GM12878 (cell line): ENCODE results near the gene ACACB. TPM values are rescaled to one million over a fixed set of nuclear protein-coding genes. Genes with fewer than 3 reads are reported as not detected.

Experiments used
- ATAC-seq: fragments of 200-7000 bp; cut with Tn5 transposase; 3 replicates; pipeline ENCODE4 v1.9.1; 2020; ENCODE audit warnings: mild to moderate bottlenecking, moderate library complexity
- BruUV-seq: library from RNA; stranded (reverse); fragments of 400-500 nt; replicated peaks from 2 replicates; lab custom pipeline; 2021; lab: Mats Ljungman, UMichigan
- CTCF ChIA-PET: fragments of 300-600 bp; sonication (Branson Sonifier 250); formaldehyde crosslinking; extraction: SDS; loops from one replicate; lab custom pipeline; 2021; ENCODE audit warnings: inconsistent platforms; lab: Yijun Ruan, JAX
- POLR2A ChIA-PET: fragments of 350-600 bp; formaldehyde crosslinking; extraction: SDS; loops from one replicate; lab custom pipeline; 2021; ENCODE audit warnings: inconsistent platforms; lab: Charles Lee
- RAD21 ChIA-PET: fragments of 300-600 bp; sonication (Branson Sonifier 250); formaldehyde crosslinking; loops from one replicate; lab custom pipeline; 2023; ENCODE audit warnings: antibody characterized with exemption; ENCODE audit not compliant: unreplicated experiment; lab: Charles Lee
- SMC1A ChIA-PET: fragments of 300-600 bp; sonication (Branson Sonifier 250); formaldehyde crosslinking; loops from one replicate; lab custom pipeline; 2023; ENCODE audit not compliant: unreplicated experiment, uncharacterized antibody; lab: Charles Lee
- DNase-seq: peaks from one replicate; pipeline ENCODE4 v3.0.0-alpha.2; 2011; ENCODE audit warnings: low read depth, low spot score
- FAIRE-seq: peaks from 3 replicates; lab custom pipeline; 2011; peaks lifted over from hg19 to GRCh38; lab: Jason Lieb, UNC
- H2AFZ ChIP-seq: 2 replicates; pipeline ENCODE4 v1.6.0; 2011; ENCODE audit warnings: low read depth, low read length, control low read depth; ENCODE audit not compliant: control insufficient read depth
- H3K27ac ChIP-seq: 2 replicates; pipeline ENCODE4 v1.5.1; 2011; ENCODE audit warnings: control low read depth; ENCODE audit not compliant: control insufficient read depth, insufficient read depth
- H3K27me3 ChIP-seq, 2 experiments: replicated peaks in 1 of 2; 2 replicates each; pipeline versions ENCODE4 v1.6.0 to v1.6.1; 2011; ENCODE audit warnings: low read length in 1 of 2; ENCODE audit not compliant: control insufficient read depth in 2 of 2, insufficient read depth in 2 of 2
- H3K36me3 ChIP-seq, 2 experiments: 2 replicates each; pipeline ENCODE4 v1.5.1; 2011; ENCODE audit warnings: low read length in 1 of 2; ENCODE audit not compliant: control insufficient read depth in 2 of 2, insufficient read depth in 2 of 2
- H3K4me1 ChIP-seq: 2 replicates; pipeline ENCODE4 v1.6.1; 2011; ENCODE audit warnings: mild to moderate bottlenecking, low read length, moderate library complexity, mixed read lengths; ENCODE audit not compliant: control insufficient read depth, insufficient read depth
- H3K4me2 ChIP-seq: 2 replicates; pipeline ENCODE4 v1.6.0; 2011; ENCODE audit warnings: control low read depth; ENCODE audit not compliant: control insufficient read depth, insufficient read depth
- H3K4me3 ChIP-seq: fragments of 200-600 bp; sonication (generic); 2 replicates; pipeline ENCODE4 v1.5.1; 2016
- H3K79me2 ChIP-seq: 2 replicates; pipeline ENCODE4 v1.6.0; 2011; ENCODE audit warnings: low read length; ENCODE audit not compliant: control insufficient read depth, insufficient read depth
- H3K9ac ChIP-seq: 2 replicates; pipeline ENCODE4 v1.8.0; 2011; ENCODE audit warnings: low read length, control low read depth, mixed read lengths; ENCODE audit not compliant: control insufficient read depth, insufficient read depth
- H3K9me3 ChIP-seq: replicated peaks from 3 replicates; pipeline ENCODE4 v1.5.1; 2011; ENCODE audit warnings: mild to moderate bottlenecking, low read length; ENCODE audit not compliant: control insufficient read depth, insufficient read depth
- H4K20me1 ChIP-seq: 2 replicates; pipeline ENCODE4 v1.6.0; 2011; ENCODE audit not compliant: control insufficient read depth, insufficient read depth
- BCL3 ChIP-seq: IDR thresholded peaks from 2 replicates; pipeline ENCODE4 v1.6.1; 2011; ENCODE audit warnings: borderline replicate concordance, low read depth, mild to moderate bottlenecking, moderate library complexity, low read length; ENCODE audit not compliant: insufficient read depth, poor library complexity, severe bottlenecking
- CREM ChIP-seq: IDR thresholded peaks from 2 replicates; pipeline ENCODE4 v1.6.1; 2014; ENCODE audit warnings: antibody characterized with exemption, low read depth
- GABPA ChIP-seq: IDR thresholded peaks from 2 replicates; pipeline ENCODE4 v1.6.1; 2014; ENCODE audit warnings: antibody characterized with exemption, low read depth, mild to moderate bottlenecking, inconsistent platforms
- KAT2A ChIP-seq: conservative IDR thresholded peaks from 2 replicates; pipeline ENCODE4 v1.6.1; 2011; ENCODE audit warnings: low read depth, low read length; ENCODE audit not compliant: control insufficient read depth
- MYB ChIP-seq: fragments of 150-350 bp; IDR thresholded peaks from 2 replicates; pipeline ENCODE4 v1.6.1; 2014; ENCODE audit warnings: mild to moderate bottlenecking, low read depth, low read length, borderline replicate concordance
- NFYB ChIP-seq: IDR thresholded peaks from 2 replicates; pipeline ENCODE4 v1.6.1; 2011; ENCODE audit warnings: low read depth, mild to moderate bottlenecking, low read length, improper control_type of control experiment, moderate library complexity; ENCODE audit not compliant: insufficient read depth
- PML ChIP-seq: IDR thresholded peaks from 2 replicates; pipeline ENCODE4 v1.6.1; 2012; ENCODE audit warnings: low read length, inconsistent platforms
- SPI1 ChIP-seq: IDR thresholded peaks from 2 replicates; pipeline ENCODE4 v1.6.1; 2011; ENCODE audit warnings: low read depth, mild to moderate bottlenecking, low read length, moderate library complexity, borderline replicate concordance; ENCODE audit not compliant: insufficient read depth
- WGBS: methylation state at CpG from one replicate; pipeline ENCODE4 v1.1.6; 2016; ENCODE audit warnings: low lambda C conversion rate; ENCODE audit not compliant: insufficient replicate concordance, insufficient coverage; ENCODE audit errors: missing lambda C conversion rate; 5-methylcytosine and 5-hydroxymethylcytosine counted together
- in situ Hi-C: fragments of 300-500 bp; cut with MboI; formaldehyde crosslinking; loops from 9 replicates; pipeline ENCODE4 v1.14.3; 2018; ENCODE audit warnings: mixed read lengths
- intact Hi-C: fragments of 100-400 bp; cut with micrococcal nuclease; formaldehyde crosslinking; loops from one replicate; pipeline ENCODE4 v1.14.2; 2022; ENCODE audit not compliant: unreplicated experiment
- polyA plus RNA-seq, 11 experiments: library from polyadenylated mRNA; depleted of rRNA in 4 of 11; unstranded in 6 of 11; stranded (reverse) in 5 of 11; fragments of >200 nt; fragmentation: Nextera tagmentation in 4 of 11; fragmentation: Illumina TruSeq in 1 of 11; extraction: Ambion mirVana in 4 of 11; extraction: Trizol in 1 of 11; gene quantifications; 1 replicate in 1 of 11; 2 replicates in 10 of 11; pipeline versions ENCODE4 v1.2.1 to v1.2.3, GENCODE V29; 2011 to 2016; ENCODE audit warnings: inconsistent platforms in 2 of 11, missing spikeins in 2 of 11, low read depth in 1 of 11
- total RNA-seq, 4 experiments: library from RNA; depleted of rRNA in 3 of 4; stranded (reverse); fragments of >200 nt in 3 of 4; fragmentation: Illumina TruSeq in 1 of 4; extraction: Trizol in 1 of 4; gene quantifications; 2 replicates each; pipeline versions ENCODE4 v1.2.1 to v1.2.3, GENCODE V29; 2013 to 2021

Gene ACACB
- total and polyA plus RNA-seq, 10 of the 15 experiments (the other 5 are each of a cell fraction or from before 2014, with no cell fraction given): 0.05 to 1.9 (median 0.38) TPM; not detected in 2

DNA sequence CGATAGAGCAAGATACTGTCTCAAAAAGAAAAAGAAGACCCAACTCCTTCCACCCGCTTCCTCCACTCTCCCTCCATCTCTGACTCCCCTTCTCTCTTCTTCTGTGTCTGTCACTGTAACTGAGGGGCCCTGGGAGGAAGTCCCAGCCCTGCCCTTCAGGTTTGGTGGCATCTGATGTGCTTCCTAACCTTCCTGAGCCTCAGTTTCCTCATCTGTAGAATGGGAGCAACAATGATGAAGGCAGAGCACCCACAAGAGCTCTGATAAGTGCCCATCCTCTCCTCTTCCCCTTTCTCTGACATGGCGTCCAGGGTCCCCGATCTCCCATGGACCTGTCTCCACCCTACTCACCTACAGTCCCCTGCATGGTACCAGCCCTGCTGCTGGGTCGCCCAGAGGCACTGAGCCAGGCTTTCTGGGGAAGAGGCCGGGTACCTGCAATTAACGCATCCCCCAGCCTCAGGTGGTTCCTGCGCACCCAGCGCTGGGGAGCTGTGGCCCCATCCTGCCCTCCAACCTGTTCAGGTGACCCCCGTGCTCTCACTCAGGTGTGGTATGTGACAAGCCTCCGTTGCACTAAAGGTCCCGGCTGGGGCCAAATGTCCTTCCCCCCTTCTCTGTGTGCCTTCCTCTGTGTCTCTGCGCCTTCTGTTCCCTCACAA, 179.5 kb downstream of the ACACB start:
- Histone ChIP-seq H3K4me1 (no peaks in the 10 kb centered on the region), H3K27ac (no peak overlapping the region), H3K9ac (no peak overlapping the region), H4K20me1 (no peaks in the 10 kb centered on the region), H2AFZ (no peak overlapping the region), H3K4me3 (no peak overlapping the region), H3K79me2 (no peaks in the 10 kb centered on the region), H3K27me3 (peaks cover 1 to 3% of the 10 kb centered on the region in 2 experiments; a peak in 3 of 4 replicates), H3K9me3 (no peaks in the 10 kb centered on the region), H3K4me2 (no peak overlapping the region), H3K36me3 (no peaks in the 10 kb centered on the region)
- TF ChIP-seq GABPA: no peak
- TF ChIP-seq SPI1: no peak
- no peak for TF ChIP-seq NFYB
- TF ChIP-seq MYB: no peak
- no peak for TF ChIP-seq BCL3
- no peak for TF ChIP-seq KAT2A
- no peak for TF ChIP-seq PML
- no peak for TF ChIP-seq CREM
- in situ Hi-C loops: no loop called here
- CTCF ChIA-PET: no interaction called here
- POLR2A ChIA-PET: no interaction called here
- RAD21 ChIA-PET: no interaction called here
- SMC1A ChIA-PET: no interaction called here
- no peak for FAIRE-seq
- intact Hi-C loops: no loop called here
- DNase-seq: no peak
- no TSS peak for BruUV-seq
- no peak for ATAC-seq
- WGBS: 15% methylated on average over 13 of the region's 13 CpGs
